Stimulated activated CD8-positive, alpha-beta memory T cell treated with anti-CD3 and anti-CD28 coated beads, Interleukin-7, amount 100 ng/mL, for 4 hours (primary cell): Measurements from ENCODE around the gene COX6A1.
"Not testable (repeated sequence)": the region's sequence is repeated elsewhere in the genome, so short reads cannot be mapped to it uniquely, and the experiment has no call there.

Source experiments
- DNase-seq, 2 donors: peaks; one replicate each; pipeline ENCODE4 v3.0.0-alpha.2; 2020; ENCODE audit warnings: low read depth in 2 of 2

Gene COX6A1

GRCh38 chr12:120468325-120468820 lies 30.5 kb downstream of the COX6A1 start:
- peak in 1 of 2 donors; percentile 0 for DNase-seq

GRCh38 chr12:120468821-120469449 lies 31.0 kb downstream of the COX6A1 start:
- peak; percentile 28 to 53 for DNase-seq

GRCh38 chr12:120469450-120470149 lies 31.7 kb downstream of the COX6A1 start, which contains the start of gene SRSF9:
SRSF9 (minus strand) TSS chr12:120469748; CDS start chr12:120469609, 139 bp downstream.
- DNase-seq: peak; percentile 93 to 96

- DNase-seq: no peak
Measured at GRCh38 chr12:120470150-120470784, 32.4 kb downstream of the COX6A1 start.

- DNase-seq: no peak
Measured at GRCh38 chr12:120472521-120472920, 34.6 kb downstream of the COX6A1 start.

GRCh38 chr12:120473807-120474615 lies 36.1 kb downstream of the COX6A1 start:
- DNase-seq: no peak

GRCh38 chr12:120474616-120474960 lies 36.7 kb downstream of the COX6A1 start:
- DNase-seq: no peak

- DNase-seq: no peak
Measured at GRCh38 chr12:120475643-120476042, 37.7 kb downstream of the COX6A1 start.

- no peak for DNase-seq
Measured at GRCh38 chr12:120479458-120479857, 41.5 kb downstream of the COX6A1 start.

GRCh38 chr12:120480211-120480610 lies 42.3 kb downstream of the COX6A1 start:
- no peak for DNase-seq

GRCh38 chr12:120481022-120481767 lies 43.3 kb downstream of the COX6A1 start:
- peak in 1 of 2 donors; percentile 5 for DNase-seq

- no peak for DNase-seq
Measured at GRCh38 chr12:120483621-120484020, 45.7 kb downstream of the COX6A1 start.

- DNase-seq: no peak
Measured at GRCh38 chr12:120485961-120486881, 48.3 kb downstream of the COX6A1 start.

- DNase-seq: not testable (repeated sequence)
Measured at GRCh38 chr12:120487552-120487951, 49.6 kb downstream of the COX6A1 start.

GRCh38 chr12:120488057-120488640 lies 50.2 kb downstream of the COX6A1 start:
- no peak for DNase-seq

- DNase-seq: no peak
Measured at GRCh38 chr12:120489018-120489417, 51.1 kb downstream of the COX6A1 start.

GRCh38 chr12:120490325-120490724 lies 52.4 kb downstream of the COX6A1 start:
- DNase-seq: no peak
